ENCODE results near the gene DAZ3.
"Not testable (repeated sequence)": the region's sequence is repeated elsewhere in the genome, so short reads cannot be mapped to it uniquely, and the experiment has no call there.

Gene DAZ3

DNA sequence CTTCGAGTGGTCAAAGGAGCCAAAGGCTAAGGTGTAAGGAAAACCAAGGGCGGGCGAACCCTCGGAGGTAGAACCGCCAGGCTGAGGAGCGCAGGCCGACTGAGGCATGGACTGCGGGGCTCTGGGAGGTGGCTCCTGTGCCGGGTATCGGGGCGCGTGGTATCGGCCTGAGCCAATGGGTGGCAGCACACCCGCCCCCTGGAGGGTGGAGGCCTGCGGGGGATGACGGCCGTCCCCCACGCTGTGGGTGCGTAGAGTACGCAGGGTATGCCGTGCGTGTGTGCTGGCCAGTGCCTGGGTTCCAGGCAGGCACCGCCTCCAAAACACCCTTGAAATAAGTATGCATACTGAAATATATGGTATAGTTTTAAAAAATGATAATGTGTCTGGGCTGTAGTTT is at the start of gene DAZ3:
TSS of gene DAZ3 (minus strand) at position 101 of the 400 bp plus-strand sequence. CDS start 208 bp downstream, outside the sequence.
- not testable (repeated sequence) for ATAC-seq

DNA sequence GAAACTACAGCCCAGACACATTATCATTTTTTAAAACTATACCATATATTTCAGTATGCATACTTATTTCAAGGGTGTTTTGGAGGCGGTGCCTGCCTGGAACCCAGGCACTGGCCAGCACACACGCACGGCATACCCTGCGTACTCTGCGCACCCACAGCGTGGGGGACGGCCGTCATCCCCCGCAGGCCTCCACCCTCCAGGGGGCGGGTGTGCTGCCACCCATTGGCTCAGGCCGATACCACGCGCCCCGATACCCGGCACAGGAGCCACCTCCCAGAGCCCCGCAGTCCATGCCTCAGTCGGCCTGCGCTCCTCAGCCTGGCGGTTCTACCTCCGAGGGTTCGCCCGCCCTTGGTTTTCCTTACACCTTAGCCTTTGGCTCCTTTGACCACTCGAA is 20.4 kb upstream of the DAZ3 start, which contains the start of gene DAZ4:
TSS of gene DAZ4 (plus strand) at position 301 of the 400 bp plus-strand sequence. CDS start 208 bp downstream, outside the sequence.
- not testable (repeated sequence) for ATAC-seq

DNA sequence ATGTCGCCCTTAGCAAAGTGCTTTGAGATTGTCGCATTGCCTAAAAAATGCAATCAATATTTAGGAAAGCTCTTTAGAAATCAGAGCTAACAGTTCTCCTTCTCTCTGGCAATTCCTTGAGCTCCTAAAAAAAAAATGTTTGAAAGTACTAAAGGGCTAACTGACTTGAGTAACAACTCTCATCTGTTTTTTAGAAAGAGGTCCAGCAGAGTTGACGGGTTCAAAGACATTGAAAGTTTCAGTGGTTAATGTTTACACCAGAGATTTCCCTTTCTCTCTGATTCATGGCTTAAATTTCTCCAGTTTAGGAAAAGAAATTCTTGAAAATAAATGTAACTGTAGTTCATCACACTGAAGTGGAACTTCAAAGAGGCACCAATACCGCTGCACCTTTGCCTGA is 11.9 kb upstream of the DAZ3 start:
- ATAC-seq, result not testable (repeated sequence)

- ATAC-seq, result not testable (repeated sequence)
These were observed 11.1 kb upstream of the DAZ3 start for GRCh38 chrY:24824184-24824879.

DNA sequence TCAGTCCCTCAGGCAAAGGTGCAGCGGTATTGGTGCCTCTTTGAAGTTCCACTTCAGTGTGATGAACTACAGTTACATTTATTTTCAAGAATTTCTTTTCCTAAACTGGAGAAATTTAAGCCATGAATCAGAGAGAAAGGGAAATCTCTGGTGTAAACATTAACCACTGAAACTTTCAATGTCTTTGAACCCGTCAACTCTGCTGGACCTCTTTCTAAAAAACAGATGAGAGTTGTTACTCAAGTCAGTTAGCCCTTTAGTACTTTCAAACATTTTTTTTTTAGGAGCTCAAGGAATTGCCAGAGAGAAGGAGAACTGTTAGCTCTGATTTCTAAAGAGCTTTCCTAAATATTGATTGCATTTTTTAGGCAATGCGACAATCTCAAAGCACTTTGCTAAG is 8.6 kb upstream of the DAZ3 start:
- not testable (repeated sequence) for ATAC-seq
